HG03558 (cell line): ENCODE results near the gene HTRA2.

ENCODE experiments used
- ATAC-seq: cut with Tn5 transposase; IDR thresholded peaks from one replicate; pipeline ENCODE4 v1.9.1; 2021; ENCODE audit warnings: moderate number of reproducible peaks; ENCODE audit not compliant: unreplicated experiment; ENCODE audit errors: extremely low read depth

Gene HTRA2

DNA sequence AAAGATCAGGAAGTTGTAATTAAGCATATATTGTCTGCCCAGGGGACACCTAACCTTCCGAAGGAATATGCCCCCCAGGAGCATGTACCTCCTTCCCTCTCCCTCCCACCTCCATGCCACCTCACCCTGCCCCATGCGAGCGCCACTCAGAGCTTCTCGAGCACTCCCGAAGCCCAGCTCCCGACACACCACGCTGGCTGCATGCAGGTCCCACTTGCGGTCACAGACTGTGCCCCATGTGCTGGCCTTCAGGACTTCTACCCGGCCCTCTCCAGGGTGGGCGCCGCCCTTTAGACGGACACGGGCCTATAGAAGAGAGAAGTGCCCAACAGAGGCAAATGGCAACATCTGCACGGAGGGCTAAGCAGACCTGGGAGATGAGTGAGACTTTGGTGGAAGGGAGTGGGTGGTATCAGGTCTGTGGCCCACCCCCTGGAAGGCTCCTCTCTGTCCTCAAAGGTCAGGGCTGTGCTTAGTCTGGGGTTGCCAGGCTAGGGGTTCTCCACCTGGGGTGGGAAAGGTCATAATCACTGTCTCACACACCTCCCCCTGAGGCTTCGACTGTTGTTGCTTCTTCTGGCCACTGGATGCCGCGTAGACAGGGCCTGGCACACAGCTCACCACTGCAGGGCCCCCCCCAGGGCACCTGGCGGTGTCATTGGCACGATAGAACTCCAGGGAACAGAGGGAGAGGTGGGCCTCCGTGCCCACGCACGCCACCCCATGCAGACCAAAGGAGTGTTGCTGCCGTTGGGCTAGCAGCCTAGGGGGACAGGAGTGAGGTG, 6.6 kb downstream of the HTRA2 start:
- ATAC-seq = no peak

DNA sequence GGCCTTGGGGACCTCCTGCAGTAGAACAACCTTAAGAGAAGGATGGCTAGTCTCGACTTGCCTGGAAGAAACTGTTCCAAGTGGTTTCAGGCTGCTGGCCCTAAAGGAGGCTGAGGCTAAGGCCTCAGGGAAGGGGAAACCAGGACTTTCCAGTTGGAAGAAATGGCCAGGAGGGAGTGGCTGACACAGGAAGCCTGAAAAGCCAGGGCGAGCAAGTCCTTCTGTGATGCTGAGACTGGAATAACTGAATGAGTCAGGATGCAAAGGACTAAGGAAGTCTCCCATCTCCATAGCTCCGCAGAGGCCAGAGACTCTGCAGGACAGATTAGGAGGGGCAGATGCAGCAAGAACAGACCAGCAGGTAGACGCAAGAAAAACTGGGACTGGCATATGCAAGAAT, 7.4 kb downstream of the HTRA2 start:
- no peak for ATAC-seq

DNA sequence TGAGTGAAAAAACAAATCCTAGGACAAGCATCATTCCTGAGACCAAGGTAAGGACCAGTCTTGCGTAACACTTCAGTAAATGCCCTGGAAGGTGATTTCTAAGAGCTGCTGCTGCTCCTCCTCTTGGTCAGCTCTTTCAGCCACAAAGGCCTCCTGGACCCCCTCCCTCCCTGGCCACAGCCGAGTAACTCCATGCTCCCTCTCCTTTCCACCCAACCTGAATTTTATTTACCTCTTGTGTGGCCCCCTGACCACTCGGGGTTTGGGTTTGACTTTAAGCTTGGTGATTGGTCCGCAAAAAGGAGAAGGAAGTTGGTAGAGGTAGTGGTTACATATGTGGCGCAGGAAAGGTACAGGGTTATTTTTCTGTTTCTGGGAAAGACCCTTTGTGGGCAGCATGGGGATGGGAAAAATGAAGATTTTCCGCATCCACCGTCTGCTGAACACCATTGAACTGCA, 9.2 kb downstream of the HTRA2 start:
- no peak for ATAC-seq

DNA sequence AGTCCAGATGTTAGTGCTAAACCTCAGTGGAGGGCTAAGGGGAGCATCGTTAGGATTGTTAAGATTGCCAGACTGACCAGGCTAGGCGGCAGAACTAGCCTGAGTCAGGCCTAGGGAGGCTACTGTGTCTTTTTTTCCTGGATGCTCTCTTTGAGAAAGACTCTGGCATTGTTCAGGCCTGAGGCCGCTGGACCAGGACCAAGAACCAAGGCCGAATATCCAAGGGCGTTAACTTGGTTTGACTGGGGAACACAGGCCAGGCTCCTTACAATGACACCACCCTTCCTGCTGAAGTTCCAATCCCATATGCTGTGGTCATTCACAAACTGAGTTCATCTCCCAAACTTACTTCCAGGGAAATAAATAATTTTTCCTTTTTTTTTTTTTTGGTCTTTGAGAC, 10.6 kb downstream of the HTRA2 start:
- no peak for ATAC-seq

DNA sequence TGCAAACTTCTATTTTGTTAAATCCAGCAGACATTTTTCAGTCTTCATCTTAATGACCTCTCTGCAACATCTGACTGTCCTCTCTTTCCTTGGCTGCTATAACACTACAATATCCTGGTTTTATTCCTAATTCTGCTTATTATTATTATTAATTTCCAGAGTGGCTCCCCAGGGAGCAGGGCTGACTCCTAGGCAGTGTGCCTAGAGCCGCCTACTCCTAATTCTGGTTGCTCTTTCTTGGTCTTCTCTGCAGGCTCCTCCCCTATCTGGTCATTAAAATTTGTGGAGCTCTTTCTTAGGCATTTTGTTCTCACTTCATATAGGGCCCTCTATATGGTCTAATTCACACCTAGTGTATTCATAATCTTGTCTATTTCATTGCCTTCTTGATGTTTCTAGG, 13.2 kb downstream of the HTRA2 start:
- no peak for ATAC-seq

DNA sequence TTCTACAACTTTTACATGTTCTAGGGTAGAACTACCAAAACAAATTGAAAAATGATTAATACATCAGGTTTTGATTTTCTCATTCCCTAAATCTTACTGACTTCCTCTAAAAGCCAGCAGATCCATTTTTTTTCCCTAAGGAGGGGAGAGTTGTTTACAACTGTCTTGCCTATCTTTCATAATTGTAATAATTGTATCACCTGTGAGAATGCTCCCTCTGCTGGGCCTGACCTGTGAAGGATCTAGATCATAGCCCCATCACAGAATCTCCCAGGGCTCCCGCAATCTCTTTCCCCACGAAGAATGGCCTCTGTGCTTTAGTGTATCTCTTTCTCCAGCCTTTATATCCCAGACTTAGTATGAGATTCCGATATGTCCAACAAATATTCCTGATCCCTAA, 14.9 kb downstream of the HTRA2 start:
- ATAC-seq = no peak

DNA sequence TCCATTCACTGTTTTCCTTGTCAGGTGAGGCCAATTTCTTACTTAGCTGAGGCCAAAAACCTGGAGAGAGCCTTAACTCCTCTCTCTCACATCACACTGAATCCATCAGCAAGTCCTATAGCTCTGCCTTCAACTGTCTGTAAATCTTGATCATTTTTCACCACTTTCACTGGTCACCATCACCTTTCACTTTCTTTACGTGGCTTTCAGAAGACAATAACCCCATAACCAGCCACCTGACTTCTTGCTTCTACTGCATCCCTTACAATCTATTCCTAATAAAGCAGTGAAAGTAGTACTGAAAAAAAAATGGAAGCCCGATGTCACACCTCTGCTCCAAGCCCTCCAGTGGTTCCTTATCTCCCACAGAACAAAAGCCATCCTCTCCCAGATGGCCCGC, 16.3 kb downstream of the HTRA2 start:
- ATAC-seq = no peak

DNA sequence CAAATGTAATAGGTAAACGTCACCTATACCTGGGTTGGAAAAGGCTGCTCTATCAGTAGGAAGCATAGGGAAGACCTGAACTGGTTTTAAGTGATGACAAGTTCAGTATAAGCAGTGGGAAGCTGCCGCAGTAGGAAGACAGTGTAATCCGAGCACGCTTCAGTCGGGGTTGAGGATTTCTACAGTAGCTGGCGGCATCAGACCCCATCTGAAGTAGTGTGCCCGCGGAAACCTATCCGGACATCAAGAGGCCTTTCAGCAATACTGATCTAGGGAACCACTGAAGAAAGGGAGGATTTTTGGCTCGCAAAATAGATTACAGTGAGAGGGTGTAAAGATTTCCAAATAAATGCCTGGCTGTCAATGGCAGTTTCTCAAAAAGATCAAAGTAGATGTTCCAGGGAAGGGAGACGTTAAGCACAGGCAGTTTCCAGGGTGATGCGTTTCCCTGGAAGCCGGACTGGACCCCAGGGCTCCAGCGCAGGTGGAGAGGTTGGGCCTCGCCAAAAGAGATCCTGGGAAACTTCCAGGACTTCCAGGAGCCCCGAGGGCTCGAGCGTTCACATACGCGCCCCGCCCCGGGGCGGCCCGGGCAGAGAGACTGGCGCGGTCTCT, 18.7 kb downstream of the HTRA2 start:
- no peak for ATAC-seq

DNA sequence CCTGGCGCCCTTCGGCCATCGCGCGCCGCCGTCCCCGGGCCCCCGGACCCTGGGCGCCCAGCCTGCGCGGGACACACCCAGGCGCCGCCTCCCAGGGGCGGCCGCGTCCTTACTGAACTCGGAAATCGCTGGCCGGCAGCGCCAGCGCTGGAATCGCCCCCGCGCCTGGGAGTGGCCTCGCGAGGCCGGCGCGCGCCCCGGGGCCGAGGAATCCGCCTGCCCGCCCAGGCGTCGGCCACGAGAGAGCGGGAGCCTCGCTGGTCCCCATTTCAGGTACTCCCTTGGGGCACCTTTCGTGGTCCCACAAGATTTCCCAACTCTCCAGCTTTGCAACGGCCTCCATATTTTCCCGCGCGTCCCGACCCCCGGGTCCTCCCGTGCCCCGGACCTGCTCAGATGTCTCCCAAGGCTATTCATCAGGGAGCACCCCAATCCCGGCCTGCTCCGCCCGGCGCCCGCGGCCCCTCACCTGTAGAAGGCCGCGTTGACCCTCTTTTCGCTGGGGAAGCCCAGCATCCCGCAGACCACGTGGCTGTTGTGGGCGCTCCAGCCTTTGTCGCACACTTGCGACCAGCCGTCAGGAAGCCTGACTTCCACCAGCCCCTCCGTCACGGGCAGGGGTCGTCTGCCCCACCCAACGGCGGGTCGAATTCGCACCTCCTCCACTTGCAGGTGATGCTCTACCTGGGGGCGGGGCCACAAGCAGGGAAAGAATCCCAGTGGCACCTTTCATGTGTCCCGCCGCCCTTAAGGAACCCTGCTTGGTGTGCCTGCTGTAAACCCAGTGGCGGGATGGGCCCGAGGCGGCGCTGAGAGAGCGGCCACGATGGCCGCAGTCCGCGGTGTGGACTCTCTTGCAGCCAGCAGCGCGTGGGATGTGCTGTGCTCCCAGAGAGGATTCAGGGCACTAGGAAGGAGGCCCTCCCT, 19.4 kb downstream of the HTRA2 start:
- ATAC-seq = no peak

DNA sequence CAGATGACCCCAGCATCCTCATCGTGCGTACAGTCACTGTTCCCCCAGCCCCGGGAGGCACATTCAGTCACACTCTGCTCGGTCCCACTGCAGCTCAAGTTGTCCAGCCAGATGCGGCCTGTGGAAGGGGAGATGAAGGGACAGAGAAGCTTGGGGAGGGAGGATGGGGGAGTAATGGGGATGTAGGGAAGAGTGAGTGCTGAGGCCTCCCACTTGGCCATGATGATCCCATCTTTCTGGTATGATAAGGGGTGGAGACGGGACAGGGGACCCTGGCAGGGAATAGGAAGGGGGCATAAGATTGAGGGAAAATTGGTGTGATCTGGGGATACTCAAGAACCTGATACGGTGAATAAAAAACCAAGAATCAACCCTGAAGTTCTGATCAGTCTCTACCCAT, 20.5 kb downstream of the HTRA2 start:
- no peak for ATAC-seq

DNA sequence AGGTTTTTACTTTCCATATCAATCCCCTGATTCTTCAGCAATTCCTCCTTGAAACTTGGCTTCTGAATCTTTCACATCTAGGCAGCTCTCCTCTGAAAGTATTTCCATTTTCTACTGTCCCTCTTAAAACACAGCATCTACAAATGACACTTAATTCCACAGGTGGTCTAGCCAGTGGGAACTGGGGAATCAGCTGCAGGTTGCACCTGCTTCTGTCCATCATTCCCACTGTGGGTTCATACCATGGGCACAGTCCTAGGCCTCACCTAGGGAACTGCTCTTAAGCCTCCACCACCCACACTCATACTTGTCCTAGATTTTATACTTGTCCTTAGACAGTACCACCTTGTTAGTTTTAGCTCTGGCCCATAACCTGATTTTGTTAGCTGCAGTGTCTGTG, 21.8 kb downstream of the HTRA2 start:
- no peak for ATAC-seq

DNA sequence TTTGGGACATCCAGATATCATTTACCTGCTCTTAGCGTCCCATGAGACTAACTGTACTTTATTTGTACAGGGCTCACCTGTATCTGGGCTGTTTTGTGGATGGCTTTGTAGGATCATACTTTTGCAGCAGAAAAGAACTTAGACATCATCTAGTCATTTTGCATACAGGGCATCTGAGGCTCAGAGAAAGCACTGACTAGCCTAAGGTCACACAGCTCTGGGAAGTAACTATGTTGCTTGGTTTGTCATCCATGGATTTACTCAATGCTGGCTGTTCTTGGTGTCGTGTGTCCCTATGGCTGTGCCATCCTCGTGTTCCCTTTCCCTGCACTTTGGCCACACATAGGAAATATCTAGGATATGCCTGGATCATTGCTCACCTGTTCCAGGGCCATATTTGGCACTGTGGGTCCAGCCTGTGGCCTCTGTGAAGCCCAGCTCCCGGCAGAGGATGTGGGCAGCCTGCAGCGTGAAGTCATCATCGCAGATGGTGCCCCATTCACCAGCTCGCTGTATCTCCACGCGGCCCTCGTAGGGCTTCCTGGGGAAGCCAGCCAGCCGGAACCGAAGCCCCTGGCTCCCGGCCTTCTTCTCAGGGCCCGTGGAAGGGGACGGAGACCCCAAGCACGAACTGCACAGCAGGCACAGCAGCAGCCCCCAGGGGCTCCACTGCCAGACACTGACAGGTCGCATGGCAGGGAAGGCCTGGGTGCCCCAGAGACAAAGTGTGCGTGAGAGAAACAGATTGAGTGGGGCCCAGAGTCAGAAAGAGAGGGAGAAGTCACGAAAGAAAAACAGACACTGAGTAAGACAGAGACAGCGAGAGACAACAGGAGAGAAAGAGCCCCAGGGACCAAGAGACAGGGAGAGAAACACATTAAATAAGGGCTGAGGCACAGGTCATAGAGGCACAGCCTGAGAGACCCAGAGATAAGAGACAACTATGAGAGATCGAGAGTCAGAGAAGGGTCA, 22.5 kb downstream of the HTRA2 start:
- no peak for ATAC-seq

DNA sequence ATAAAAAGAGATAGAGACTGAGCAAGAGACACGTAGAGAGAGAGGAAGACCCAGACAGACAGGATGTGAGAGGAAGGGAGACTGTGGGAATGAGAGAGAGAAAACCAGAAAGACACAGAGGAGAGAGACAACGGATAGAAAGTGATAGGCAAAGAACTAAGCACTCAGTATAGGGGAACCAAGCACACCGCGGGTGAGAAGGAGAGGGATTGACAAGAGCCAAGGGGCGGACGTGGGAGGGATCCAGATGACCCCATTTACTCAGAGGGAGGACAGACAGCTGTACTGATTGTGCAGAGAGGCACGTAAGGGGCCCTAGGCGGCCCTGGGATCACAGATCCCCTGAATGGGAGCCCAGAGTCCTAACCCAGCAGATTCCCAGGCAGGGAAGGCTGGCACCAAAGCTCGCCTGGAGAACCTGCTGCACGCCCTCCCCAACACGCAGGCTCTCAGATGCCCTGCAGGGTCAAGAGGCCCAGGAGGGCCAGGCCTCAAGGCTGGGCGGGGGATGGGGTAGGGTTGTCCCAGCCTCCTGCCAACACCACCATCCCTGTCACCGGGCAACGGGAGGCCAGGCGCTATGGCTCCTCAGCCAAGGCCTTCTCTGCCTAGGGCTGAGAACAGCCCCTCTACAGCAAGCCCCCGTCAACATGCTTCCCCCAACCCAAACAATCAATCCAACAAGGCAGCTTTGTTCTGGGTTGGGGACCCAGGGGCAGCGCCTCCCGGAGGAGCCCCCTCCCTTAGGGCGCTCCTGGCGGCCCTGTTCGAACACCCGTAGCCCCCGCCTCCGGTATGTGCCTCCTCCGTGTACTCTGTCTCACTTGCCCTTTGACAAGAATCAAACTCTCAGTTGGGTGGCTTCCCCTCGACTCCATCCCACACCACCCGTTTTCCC, 23.4 kb downstream of the HTRA2 start:
- ATAC-seq = no peak

DNA sequence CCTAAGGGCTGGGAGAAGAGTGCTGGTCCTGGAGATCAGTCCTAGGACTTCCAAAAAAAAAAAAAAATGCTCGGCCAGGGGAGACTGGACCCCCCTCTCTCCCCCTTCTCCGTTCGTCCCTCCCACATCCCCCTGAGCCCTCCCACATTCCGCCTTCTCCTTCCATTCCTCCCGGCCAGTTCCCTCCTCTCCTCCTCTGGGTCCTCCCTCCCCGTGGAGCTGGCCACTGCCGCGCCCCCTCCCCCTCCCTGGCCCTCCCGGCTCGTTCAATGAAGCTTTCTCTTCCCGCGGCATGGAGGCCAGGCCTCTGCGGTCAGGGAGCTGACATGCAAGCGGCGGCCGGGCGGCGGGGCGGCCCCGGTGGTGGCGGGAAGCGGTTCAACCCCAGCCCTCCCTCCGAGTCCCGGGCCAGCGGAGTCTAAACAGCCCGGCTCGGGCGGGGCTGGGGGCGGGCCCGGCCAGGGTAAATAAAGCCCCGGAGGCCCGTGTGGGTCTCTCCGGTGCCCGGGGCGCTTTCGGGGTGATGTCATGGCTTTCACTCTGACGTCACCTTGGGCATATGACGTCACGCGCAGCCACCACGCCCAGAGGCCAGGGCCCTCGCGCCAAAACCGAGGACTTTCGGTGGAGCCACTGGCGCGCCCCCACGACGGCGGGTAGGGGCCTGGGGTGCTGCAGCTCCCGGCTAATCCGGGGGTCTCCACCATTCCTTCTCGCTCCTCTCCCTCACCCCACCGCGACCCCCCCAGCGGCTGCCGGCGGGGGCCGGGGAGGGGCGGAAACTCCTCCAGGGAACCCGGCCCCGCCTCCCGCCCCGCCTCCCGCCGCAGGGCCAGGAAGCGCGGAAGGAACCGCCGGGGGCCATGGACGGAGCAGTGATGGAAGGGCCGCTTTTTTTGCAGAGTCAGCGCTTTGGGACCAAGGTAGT, 24.4 kb downstream of the HTRA2 start, which contains the start of the genes DOK1 and LOXL3:
DOK1 (plus strand) TSS at position 829 of the 928 bp plus-strand sequence; CDS start at position 864, 35 bp downstream.
LOXL3 (minus strand) TSS at position 51 of the 928 bp plus-strand sequence. CDS start 1,308 bp downstream, outside the sequence.
- peak; percentile 24 for ATAC-seq

DNA sequence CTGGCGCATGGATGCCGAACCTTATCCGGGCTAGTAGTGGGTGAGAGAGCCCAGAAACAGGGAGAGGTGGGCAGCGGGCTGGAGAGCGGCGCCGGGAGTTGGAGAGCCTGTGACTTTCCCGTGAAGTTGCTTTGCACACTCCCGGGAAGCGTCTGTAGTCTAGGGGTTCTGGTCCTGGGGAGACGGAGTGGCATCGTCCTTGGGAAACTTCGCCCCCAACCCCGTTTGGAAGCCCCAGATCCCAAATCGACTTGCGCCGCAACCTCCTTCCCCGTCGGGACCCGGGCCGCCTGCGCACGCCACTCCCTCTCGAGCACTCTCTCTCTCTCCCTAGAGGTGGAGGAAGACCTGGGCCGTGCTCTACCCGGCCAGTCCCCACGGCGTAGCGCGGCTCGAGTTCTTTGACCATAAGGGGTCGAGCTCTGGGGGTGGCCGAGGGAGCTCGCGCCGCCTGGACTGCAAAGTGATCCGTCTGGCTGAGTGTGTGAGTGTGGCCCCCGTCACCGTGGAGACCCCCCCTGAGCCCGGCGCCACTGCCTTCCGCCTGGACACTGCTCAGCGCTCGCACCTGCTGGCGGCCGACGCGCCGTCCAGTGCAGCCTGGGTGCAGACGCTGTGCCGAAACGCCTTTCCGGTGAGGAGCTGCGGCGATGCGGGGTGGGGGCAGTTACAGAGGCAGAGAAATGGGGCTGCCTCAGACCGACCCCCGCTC, 25.2 kb downstream of the HTRA2 start:
- ATAC-seq = no peak

DNA sequence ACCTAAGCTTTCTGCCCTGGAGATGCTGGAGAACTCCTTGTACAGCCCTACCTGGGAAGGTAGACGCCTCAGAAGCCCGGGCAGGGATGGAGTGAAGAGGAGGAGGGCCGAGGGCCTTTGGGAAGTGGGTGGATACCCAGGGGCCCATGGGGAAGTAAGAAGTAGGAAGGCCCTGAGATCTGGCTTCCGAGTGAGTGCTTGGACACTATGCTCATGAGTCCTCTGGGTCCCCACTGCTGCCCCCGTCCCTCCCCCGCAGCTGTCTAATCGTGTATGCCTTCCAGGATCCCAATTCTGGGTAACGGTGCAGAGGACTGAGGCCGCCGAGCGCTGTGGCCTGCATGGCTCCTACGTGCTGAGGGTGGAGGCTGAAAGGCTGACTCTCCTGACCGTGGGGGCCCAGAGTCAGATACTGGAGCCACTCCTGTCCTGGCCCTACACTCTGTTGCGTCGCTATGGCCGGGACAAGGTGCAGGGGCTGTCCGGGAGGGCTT, 25.9 kb downstream of the HTRA2 start:
- ATAC-seq = no peak

DNA sequence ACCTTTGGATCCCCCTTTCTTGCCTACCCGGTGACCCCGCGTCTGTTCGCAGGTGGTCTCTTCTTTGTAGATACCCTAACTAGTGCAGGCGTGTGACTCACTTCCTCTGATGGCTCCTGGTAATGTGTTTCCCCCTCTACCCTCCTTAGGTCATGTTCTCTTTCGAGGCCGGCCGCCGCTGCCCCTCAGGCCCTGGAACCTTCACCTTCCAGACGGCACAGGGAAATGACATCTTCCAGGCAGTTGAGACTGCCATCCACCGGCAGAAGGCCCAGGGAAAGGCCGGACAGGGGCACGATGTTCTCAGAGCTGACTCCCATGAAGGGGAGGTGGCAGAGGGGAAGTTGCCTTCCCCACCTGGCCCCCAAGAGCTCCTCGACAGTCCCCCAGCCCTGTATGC, 26.4 kb downstream of the HTRA2 start:
- ATAC-seq = no peak
